CD4-positive, alpha-beta T cell (primary cell): ENCODE data around the gene SAMD5. TPM values are rescaled to one million over a fixed set of nuclear protein-coding genes. Genes with fewer than 3 reads are reported as not detected.

Experiments
- ATAC-seq: fragments of 200-7000 bp; cut with Tn5 transposase; one replicate; pipeline ENCODE4 v1.10.0; 2022; ENCODE audit warnings: mild to moderate bottlenecking; ENCODE audit not compliant: poor library complexity
- CTCF ChIA-PET: fragments of 350-600 bp; sonication (Branson Sonifier 250); formaldehyde crosslinking; loops from one replicate; lab custom pipeline; 2021; ENCODE audit warnings: antibody characterized with exemption, inconsistent platforms; lab: Charles Lee
- POLR2A ChIA-PET: fragments of 350-600 bp; sonication (Branson Sonifier 250); formaldehyde crosslinking; loops from one replicate; lab custom pipeline; 2021; ENCODE audit warnings: antibody characterized with exemption, inconsistent platforms; lab: Charles Lee
- DNase-seq, 14 experiments: peaks; one replicate each; pipeline ENCODE4 v3.0.0-alpha.2; 2013 to 2020; ENCODE audit warnings: mixed read lengths in 2 of 14
- H3K27ac ChIP-seq, 2 donors: one replicate each; pipeline versions ENCODE4 v1.5.1 to v1.7.0; 2013; ENCODE audit warnings: low read length in 2 of 2, low read depth in 1 of 2, mild to moderate bottlenecking in 1 of 2
- H3K27me3 ChIP-seq, 2 experiments: 1 replicate in 1 of 2; 2 replicates in 1 of 2; pipeline versions ENCODE4 v1.6.1 to v1.7.0; 2013; ENCODE audit warnings: low read length in 2 of 2, control low read depth in 1 of 2, mild to moderate bottlenecking in 1 of 2, moderate library complexity in 1 of 2; ENCODE audit not compliant: insufficient read depth in 2 of 2, control insufficient read depth in 1 of 2
- H3K36me3 ChIP-seq: one replicate; pipeline ENCODE4 v1.6.1; 2013; ENCODE audit warnings: low read length, control low read depth; ENCODE audit not compliant: insufficient read depth
- H3K4me1 ChIP-seq: one replicate; pipeline ENCODE4 v1.6.1; 2013; ENCODE audit warnings: low read length, control low read depth; ENCODE audit not compliant: insufficient read depth
- H3K4me3 ChIP-seq: one replicate; pipeline ENCODE4 v1.5.1; 2013; ENCODE audit warnings: mild to moderate bottlenecking, low read length, moderate library complexity
- H3K9me3 ChIP-seq, 2 experiments: 1 replicate in 1 of 2; 2 replicates in 1 of 2; pipeline versions ENCODE4 v1.6.1 to v1.7.0; 2013; ENCODE audit warnings: low read length in 2 of 2, mild to moderate bottlenecking in 2 of 2, control low read depth in 1 of 2, moderate library complexity in 1 of 2; ENCODE audit not compliant: control insufficient read depth in 1 of 2, insufficient read depth in 1 of 2
- H3K27ac Mint-ChIP-seq: one replicate; pipeline ENCODE4 v1.8.0; 2020; ENCODE audit warnings: mixed read lengths
- H3K27me3 Mint-ChIP-seq: one replicate; pipeline ENCODE4 v1.8.0; 2021; ENCODE audit warnings: mixed read lengths
- H3K36me3 Mint-ChIP-seq: one replicate; pipeline ENCODE4 v1.8.0; 2021; ENCODE audit warnings: low read depth, mixed read lengths
- H3K4me1 Mint-ChIP-seq: one replicate; pipeline ENCODE4 v1.8.0; 2021; ENCODE audit warnings: low read depth, mixed read lengths
- H3K4me3 Mint-ChIP-seq: one replicate; pipeline ENCODE4 v1.8.0; 2020; ENCODE audit warnings: mild to moderate bottlenecking, mixed read lengths
- H3K9me3 Mint-ChIP-seq: one replicate; pipeline ENCODE4 v1.8.0; 2020; ENCODE audit warnings: mixed read lengths
- intact Hi-C, 2 experiments: fragments of 100-400 bp; cut with DNase I in 1 of 2; cut with micrococcal nuclease in 1 of 2; formaldehyde crosslinking; loops; one replicate each; pipeline versions ENCODE4 v1.15.1 to v1.9.0; 2023 to 2025; cut with DNase I, micrococcal nuclease
- polyA plus RNA-seq, 2 donors: library from polyadenylated mRNA; unstranded; fragments of 120-200 nt; gene quantifications; one replicate each; pipeline ENCODE4 v1.2.1, GENCODE V29; 2013
- total RNA-seq, 174 experiments: library from RNA in 2 of 174; stranded (reverse) in 2 of 174; gene quantifications; one replicate each; pipeline ENCODE4 v1.2.3 and lab custom pipeline; 2021 to 2026
- TF ChIP-seq, protein P1 (sequence below): fragments of 200-600 bp; IDR thresholded peaks from one replicate; pipeline ENCODE4 v1.8.0; 2022; ENCODE audit warnings: antibody characterized with exemption, mild to moderate bottlenecking

The SAMD5 gene
- total RNA-seq (not detected), total RNA-seq (lab: John Stamatoyannopoulos, UW) (0 to 0.28 (median 0) reads per million in 172 experiments)
- not detected for polyA plus RNA-seq (2013, experiment 1 of 2)
- 0.07 TPM for polyA plus RNA-seq (2013, experiment 2 of 2)

DNA sequence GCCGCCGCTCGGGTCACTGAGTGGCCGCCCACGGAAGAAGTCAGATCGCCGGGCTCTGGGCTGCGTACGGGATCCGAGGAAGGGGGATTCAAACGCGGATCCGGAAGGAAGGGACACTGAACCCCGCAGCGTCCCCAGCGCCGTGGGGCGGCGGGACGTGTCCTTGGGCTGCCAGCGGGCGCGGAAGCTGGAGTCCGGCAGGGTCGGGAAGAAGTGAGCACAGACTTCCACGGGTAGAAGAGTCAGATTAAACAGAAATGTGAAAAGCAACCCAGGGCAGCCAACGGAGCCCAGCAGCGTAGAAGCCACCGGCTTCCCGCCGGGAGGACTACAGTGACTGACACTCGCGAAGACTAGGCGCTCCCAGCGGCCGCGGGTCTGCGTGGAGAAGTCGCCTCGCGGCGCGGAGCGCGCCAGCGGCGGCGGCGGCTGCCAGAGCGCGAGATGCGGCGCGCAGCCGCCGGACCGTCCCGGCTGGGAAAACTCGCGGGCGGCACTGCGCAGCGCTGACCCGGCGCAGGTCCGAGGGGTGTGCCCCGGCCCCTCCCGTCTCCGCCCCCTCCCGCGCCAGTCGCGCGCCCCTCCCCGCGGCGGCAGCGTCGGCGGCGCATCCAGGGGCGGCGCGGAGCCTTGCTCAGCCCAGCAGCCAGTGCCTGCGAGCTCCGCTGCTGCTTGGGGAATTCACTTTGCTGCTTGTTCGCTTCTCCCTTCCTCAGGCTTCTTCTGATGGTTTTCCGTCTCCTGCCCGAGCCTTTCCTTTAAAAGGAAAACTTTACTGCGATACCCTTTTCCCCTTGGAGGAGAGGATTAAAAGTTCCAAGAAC, at the start of gene SAMD5:
Gene SAMD5, plus strand, starts transcription at position 649 of the 824 bp plus-strand sequence. CDS start 239 bp downstream, outside the sequence.
- no peaks in the 10 kb centered on the region for H3K36me3 Mint-ChIP-seq
- ATAC-seq = no peak
- intact Hi-C loops = no loop called here
- Histone ChIP-seq H3K27ac (no peak within 1 kb of the TSS), H3K4me1 (peaks cover 14% of the 10 kb centered on the region), H3K9me3 (peaks cover 0 to 7% of the 10 kb centered on the region in 2 experiments), H3K36me3 (no peaks in the 10 kb centered on the region), H3K27me3 (peaks cover 46 to 70% of the 10 kb centered on the region in 2 experiments), H3K4me3 (peak within 1 kb of the TSS; percentile 14)
- TF ChIP-seq, protein P1, sequence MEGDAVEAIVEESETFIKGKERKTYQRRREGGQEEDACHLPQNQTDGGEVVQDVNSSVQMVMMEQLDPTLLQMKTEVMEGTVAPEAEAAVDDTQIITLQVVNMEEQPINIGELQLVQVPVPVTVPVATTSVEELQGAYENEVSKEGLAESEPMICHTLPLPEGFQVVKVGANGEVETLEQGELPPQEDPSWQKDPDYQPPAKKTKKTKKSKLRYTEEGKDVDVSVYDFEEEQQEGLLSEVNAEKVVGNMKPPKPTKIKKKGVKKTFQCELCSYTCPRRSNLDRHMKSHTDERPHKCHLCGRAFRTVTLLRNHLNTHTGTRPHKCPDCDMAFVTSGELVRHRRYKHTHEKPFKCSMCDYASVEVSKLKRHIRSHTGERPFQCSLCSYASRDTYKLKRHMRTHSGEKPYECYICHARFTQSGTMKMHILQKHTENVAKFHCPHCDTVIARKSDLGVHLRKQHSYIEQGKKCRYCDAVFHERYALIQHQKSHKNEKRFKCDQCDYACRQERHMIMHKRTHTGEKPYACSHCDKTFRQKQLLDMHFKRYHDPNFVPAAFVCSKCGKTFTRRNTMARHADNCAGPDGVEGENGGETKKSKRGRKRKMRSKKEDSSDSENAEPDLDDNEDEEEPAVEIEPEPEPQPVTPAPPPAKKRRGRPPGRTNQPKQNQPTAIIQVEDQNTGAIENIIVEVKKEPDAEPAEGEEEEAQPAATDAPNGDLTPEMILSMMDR = no peak
- H3K9me3 Mint-ChIP-seq = no peaks in the 10 kb centered on the region
- H3K27me3 Mint-ChIP-seq = peaks cover 60% of the 10 kb centered on the region
- POLR2A ChIA-PET = no interaction called here
- no peak within 1 kb of the TSS for H3K27ac Mint-ChIP-seq
- CTCF ChIA-PET = no interaction called here
- H3K4me1 Mint-ChIP-seq = peaks cover 18% of the 10 kb centered on the region
- H3K4me3 Mint-ChIP-seq = peak within 1 kb of the TSS; percentile 56
- peak in 2 of 14 experiments; percentile 10 to 21 for DNase-seq

DNA sequence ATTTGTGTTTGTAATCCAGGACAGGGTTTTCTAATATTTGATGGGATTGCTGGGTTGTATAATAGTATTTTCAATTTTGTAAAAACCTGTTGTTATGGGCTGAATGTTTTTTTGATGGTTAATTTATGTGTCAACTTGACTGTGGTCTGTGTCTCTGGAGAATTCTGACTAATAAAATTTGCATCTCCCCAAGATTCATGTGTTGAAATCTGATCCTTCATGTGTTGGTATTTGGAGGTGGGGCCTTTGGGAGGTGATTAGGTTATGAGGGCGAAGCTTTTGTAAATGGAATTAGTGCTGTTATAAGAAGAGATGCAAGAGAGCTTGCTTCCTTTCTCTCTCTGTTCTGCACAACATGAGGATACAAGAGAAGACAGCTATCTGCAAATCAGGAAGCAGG, 48.7 kb upstream of the SAMD5 start:
- ATAC-seq = no peak
- TF ChIP-seq, protein P1 = no peak
- no peaks in the 10 kb centered on the region for H3K9me3 Mint-ChIP-seq
- H3K4me3 Mint-ChIP-seq = no peak overlapping the region
- H3K27me3 Mint-ChIP-seq = peaks cover 4% of the 10 kb centered on the region
- no peaks in the 10 kb centered on the region for H3K36me3 Mint-ChIP-seq
- Histone ChIP-seq H3K27me3 (peaks cover 0 to 4% of the 10 kb centered on the region in 2 experiments), H3K36me3 (no peaks in the 10 kb centered on the region), H3K9me3 (no peaks in the 10 kb centered on the region), H3K4me1 (no peaks in the 10 kb centered on the region), H3K4me3 (no peak overlapping the region), H3K27ac (no peak overlapping the region)
- no peak overlapping the region for H3K27ac Mint-ChIP-seq
- intact Hi-C loops = no loop called here
- CTCF ChIA-PET = no interaction called here
- POLR2A ChIA-PET = no interaction called here
- H3K4me1 Mint-ChIP-seq = no peaks in the 10 kb centered on the region
- DNase-seq = no peak

DNA sequence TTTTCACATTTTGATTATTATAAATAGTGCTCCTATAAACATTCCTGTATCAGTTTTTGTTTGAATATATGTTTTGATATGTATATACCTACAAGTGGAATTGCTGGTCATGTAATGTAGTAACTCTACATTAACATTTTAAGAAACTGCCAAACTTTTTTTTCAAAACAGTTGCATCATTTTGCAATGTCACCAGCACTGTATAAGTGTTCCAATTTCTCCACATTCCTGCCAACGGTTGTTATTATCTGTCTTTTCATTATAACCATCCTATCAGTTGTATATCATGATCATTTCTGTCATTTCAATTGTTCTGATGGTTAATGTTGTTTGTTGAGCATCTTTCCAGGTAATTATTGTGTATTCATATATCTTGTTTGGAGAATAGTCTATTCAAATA, 44.8 kb upstream of the SAMD5 start:
- no peak overlapping the region for H3K27ac ChIP-seq

More for the DNA sequence above, 44.8 kb upstream of the SAMD5 start:
- Mint-ChIP-seq H3K36me3 (no peaks in the 10 kb centered on the region), H3K4me1 (no peaks in the 10 kb centered on the region), H3K4me3 (no peak overlapping the region), H3K27ac (no peak overlapping the region), H3K27me3 (peaks cover 12% of the 10 kb centered on the region), H3K9me3 (no peaks in the 10 kb centered on the region)
- POLR2A ChIA-PET = no interaction called here
- no peaks in the 10 kb centered on the region for H3K36me3 ChIP-seq
- DNase-seq (no peak), ATAC-seq (no peak)
- peaks cover 0 to 2% of the 10 kb centered on the region in 2 experiments for H3K27me3 ChIP-seq
- no peaks in the 10 kb centered on the region for H3K4me1 ChIP-seq
- intact Hi-C loops = no loop called here
- H3K9me3 ChIP-seq = no peaks in the 10 kb centered on the region
- CTCF ChIA-PET = no interaction called here
- TF ChIP-seq, protein P1 = no peak
- H3K4me3 ChIP-seq = no peak overlapping the region
